Left ventricle myocardium inferior (tissue), 1 donor: ENCODE data around the gene DAG1. TPM values are rescaled to one million over a fixed set of nuclear protein-coding genes. Genes with fewer than 3 reads are reported as not detected.

Experiments used
- DNase-seq: peaks from one replicate; pipeline ENCODE4 v3.0.0-alpha.2; 2020
- H3K27ac ChIP-seq: fragments of 200-600 bp; replicated peaks from 2 replicates; pipeline ENCODE4 v1.8.0; 2021
- H3K27me3 ChIP-seq: fragments of 200-600 bp; 2 replicates; pipeline ENCODE4 v1.8.0; 2021; ENCODE audit warnings: low read depth
- H3K36me3 ChIP-seq: fragments of 200-600 bp; 2 replicates; pipeline ENCODE4 v1.8.0; 2021
- H3K4me1 ChIP-seq: fragments of 200-600 bp; 2 replicates; pipeline ENCODE4 v1.8.0; 2021
- H3K4me3 ChIP-seq: fragments of 200-600 bp; 2 replicates; pipeline ENCODE4 v1.8.0; 2021; ENCODE audit warnings: mild to moderate bottlenecking, moderate library complexity
- H3K9me3 ChIP-seq: fragments of 200-600 bp; replicated peaks from 2 replicates; pipeline ENCODE4 v1.8.0; 2021
- intact Hi-C: fragments of 100-400 bp; cut with micrococcal nuclease; formaldehyde crosslinking; loops from one replicate; pipeline ENCODE4 v1.11.0; 2022
- total RNA-seq: library from RNA; stranded (reverse); fragmentation: NEBNext Ultra II Directional; extraction: Animal tissue kit (Norgen Biotek cat#: 25700); gene quantifications from one replicate; pipeline ENCODE4 v1.2.1, GENCODE V29; 2021
- TF ChIP-seq, protein P1 (sequence below): fragments of 200-600 bp; IDR thresholded peaks from 2 replicates; pipeline ENCODE4 v1.8.0; 2021; ENCODE audit warnings: antibody characterized with exemption, mild to moderate bottlenecking, borderline replicate concordance
- donor health status: DM: no; HTN: yes; CAD: no; lungs with severe emphysema.

The DAG1 gene
- total RNA-seq, 1 donor from 2014 or later: 117 TPM

DNA sequence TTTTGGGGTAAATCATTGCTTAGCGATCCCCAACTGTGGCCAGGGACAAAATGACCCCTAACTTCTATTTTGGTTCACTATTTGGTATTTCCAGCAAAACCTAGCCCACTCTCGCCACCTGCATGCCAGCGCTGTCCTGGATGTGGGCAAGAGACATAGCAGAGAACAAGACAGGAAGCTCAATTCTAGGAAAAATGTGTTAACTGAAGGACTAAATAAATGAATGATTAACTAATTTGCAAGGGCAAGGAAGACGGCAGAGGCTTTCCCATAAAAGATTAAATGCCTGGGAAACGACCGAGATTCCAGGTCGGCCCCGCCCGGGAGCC is 41.4 kb upstream of the DAG1 start:
- peaks cover 15% of the 10 kb centered on the region for H3K4me1 ChIP-seq
- H3K27ac ChIP-seq: peak overlapping the region; percentile 94
- H3K36me3 ChIP-seq: peaks cover 15% of the 10 kb centered on the region
- TF ChIP-seq, protein P1, sequence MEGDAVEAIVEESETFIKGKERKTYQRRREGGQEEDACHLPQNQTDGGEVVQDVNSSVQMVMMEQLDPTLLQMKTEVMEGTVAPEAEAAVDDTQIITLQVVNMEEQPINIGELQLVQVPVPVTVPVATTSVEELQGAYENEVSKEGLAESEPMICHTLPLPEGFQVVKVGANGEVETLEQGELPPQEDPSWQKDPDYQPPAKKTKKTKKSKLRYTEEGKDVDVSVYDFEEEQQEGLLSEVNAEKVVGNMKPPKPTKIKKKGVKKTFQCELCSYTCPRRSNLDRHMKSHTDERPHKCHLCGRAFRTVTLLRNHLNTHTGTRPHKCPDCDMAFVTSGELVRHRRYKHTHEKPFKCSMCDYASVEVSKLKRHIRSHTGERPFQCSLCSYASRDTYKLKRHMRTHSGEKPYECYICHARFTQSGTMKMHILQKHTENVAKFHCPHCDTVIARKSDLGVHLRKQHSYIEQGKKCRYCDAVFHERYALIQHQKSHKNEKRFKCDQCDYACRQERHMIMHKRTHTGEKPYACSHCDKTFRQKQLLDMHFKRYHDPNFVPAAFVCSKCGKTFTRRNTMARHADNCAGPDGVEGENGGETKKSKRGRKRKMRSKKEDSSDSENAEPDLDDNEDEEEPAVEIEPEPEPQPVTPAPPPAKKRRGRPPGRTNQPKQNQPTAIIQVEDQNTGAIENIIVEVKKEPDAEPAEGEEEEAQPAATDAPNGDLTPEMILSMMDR: no peak
- H3K27me3 ChIP-seq: no peaks in the 10 kb centered on the region
- no peak for DNase-seq
- H3K9me3 ChIP-seq: no peaks in the 10 kb centered on the region
- intact Hi-C loops: no loop called here
- peak overlapping the region; percentile 68 for H3K4me3 ChIP-seq

DNA sequence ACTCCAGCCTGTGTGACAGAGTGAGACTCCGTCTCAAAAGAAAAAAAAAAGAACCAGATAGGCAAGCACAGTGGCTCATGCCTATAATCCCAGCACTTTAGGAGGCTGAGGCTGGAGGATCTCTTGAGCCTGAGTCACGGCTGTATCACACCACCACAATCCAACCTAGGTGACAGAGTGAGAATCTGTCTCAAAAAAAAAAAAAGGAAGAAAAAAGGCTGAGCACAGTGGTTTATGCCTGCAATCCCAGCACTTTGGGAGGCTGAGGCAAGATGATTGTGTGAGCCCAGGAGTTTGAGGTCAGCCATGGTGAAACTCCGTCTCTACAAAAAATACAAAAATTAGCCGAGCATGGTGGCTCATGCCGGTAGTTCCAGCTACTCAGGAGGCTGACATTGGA is 35.3 kb upstream of the DAG1 start:
- Histone ChIP-seq H3K36me3 (no peaks in the 10 kb centered on the region), H3K4me1 (peaks cover 3% of the 10 kb centered on the region), H3K27ac (no peak overlapping the region), H3K4me3 (no peak overlapping the region), H3K9me3 (no peaks in the 10 kb centered on the region), H3K27me3 (no peaks in the 10 kb centered on the region)
- intact Hi-C loops: no loop called here
- DNase-seq: no peak
- TF ChIP-seq, protein P1: no peak

DNA sequence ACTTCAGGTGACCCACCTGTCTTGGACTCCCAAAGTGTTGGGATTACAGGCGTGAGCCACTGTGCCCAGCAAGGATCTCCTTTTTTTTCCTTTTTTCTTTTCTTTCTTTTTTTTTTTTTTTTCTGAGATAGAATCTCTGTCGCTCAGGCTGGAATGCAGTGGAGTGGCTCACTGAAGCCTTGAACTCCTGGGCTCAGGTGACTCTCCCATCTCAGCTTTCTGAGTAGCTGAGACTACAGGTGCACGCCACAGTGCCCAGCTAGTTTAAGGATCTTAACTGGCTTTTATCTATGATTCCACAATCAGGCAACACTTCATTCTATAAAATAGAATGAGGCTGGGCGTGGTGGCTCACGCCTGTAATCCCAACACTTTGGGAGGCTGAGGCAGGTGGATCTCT is 24.7 kb upstream of the DAG1 start:
- no peak overlapping the region for H3K27ac ChIP-seq
- no peak overlapping the region for H3K4me3 ChIP-seq
- DNase-seq: no peak
- no peaks in the 10 kb centered on the region for H3K27me3 ChIP-seq
- no peaks in the 10 kb centered on the region for H3K36me3 ChIP-seq
- peaks cover 18% of the 10 kb centered on the region for H3K4me1 ChIP-seq
- no peaks in the 10 kb centered on the region for H3K9me3 ChIP-seq
- TF ChIP-seq, protein P1: no peak
- intact Hi-C loops: loop anchor here (10.0 kb wide), 1 partner anchor 111 kb away; no protein-coding TSS in a partner anchor

DNA sequence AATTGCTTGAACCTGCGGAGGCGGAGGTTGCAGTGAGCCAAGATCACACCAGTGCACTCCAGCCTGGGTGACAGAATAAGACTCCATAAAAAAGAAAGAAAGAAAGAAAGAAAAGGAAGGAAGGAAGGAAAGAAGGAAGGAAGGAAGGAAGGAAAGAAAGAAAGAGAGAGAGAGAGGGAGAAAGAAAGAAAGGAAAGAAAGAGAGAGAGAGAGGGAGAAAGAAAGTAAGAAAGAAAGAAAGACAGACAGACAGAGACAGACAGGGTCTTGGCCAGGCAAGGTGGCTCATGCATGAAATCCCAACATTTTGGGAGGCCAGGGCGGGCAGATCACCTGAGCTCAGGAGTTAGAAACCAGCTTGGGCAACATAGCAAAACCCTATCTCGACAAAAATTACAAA is 16.4 kb upstream of the DAG1 start:
- Histone ChIP-seq H3K27me3 (no peaks in the 10 kb centered on the region), H3K4me1 (peaks cover 32% of the 10 kb centered on the region), H3K36me3 (no peaks in the 10 kb centered on the region), H3K4me3 (no peak overlapping the region), H3K9me3 (no peaks in the 10 kb centered on the region), H3K27ac (no peak overlapping the region)
- no peak for DNase-seq
- TF ChIP-seq, protein P1: no peak
- intact Hi-C loops: no loop called here

DNA sequence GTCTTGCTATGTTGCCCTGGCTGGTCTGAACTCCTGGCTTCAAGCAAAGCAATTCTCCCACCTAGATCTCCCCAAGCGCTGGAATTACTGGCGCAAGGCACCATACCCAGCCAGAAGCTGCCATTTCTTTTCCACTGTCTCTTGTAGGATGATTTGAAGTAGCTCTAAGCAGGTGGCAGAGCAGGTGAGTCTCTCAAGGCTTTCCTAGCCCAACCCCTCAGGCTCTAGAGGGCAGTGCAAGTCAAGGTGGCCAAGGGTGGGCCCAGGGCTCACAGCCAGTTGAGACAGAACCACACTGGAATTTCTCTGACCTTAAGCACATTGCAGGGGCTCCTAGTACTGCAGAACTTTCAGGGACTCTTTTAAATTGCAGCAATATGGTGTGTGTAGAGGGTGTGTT is 15.6 kb upstream of the DAG1 start:
- DNase-seq: no peak
- no peak overlapping the region for H3K4me3 ChIP-seq
- intact Hi-C loops: no loop called here

More for the DNA sequence above, 15.6 kb upstream of the DAG1 start:
- Histone ChIP-seq H3K27ac (peak overlapping the region; percentile 72), H3K9me3 (no peaks in the 10 kb centered on the region), H3K27me3 (no peaks in the 10 kb centered on the region), H3K36me3 (no peaks in the 10 kb centered on the region), H3K4me1 (peaks cover 35% of the 10 kb centered on the region)
- TF ChIP-seq, protein P1: peak; percentile 61
